ENCODE measurements around the gene FHL2. TPM values are rescaled to one million over a fixed set of nuclear protein-coding genes. Genes with fewer than 3 reads are reported as not detected.

Gene FHL2
- total RNA-seq, 8 experiments from 2014 or later, result 2.4 to 87.6 (median 23.4) TPM

GRCh38 chr2:105416156-105416555 lies 17.3 kb upstream of the FHL2 start:
- Histone ChIP-seq H3K4me1 (replicated peaks in 1 of 2) (no peaks in the 10 kb centered on the region), H3K4me3 (no peak overlapping the region), H3K27ac (no peak overlapping the region)
- in situ Hi-C loops (cut with MboI; ENCODE audit: low pct_unique_long_range_greater_than_20kb in 2 of 9, low sequenced_read_pairs in 9 of 9, unreplicated experiment in 9 of 9), result no loop called here
- WGBS, 10 experiments, result 8 to 91% (median 80%) methylated on average over 1 to 3 of the region's 3 CpGs; no CpG with 5 or more reads in 1 of the 10 experiments
- ATAC-seq (replicated peaks in 6 of 8), result no peak

GRCh38 chr2:105415007-105415406 lies 16.2 kb upstream of the FHL2 start:
- no peak overlapping the region for H3K4me3 ChIP-seq
- ATAC-seq (replicated peaks in 6 of 8), result no peak
- in situ Hi-C loops (cut with MboI; ENCODE audit: low pct_unique_long_range_greater_than_20kb in 2 of 9, low sequenced_read_pairs in 9 of 9, unreplicated experiment in 9 of 9), result no loop called here
- no peak overlapping the region for H3K27ac ChIP-seq
- WGBS, 10 experiments, result 70 to 100% (median 91%) methylated on average over 1 to 4 of the region's 4 CpGs
- H3K4me1 ChIP-seq (replicated peaks in 1 of 2), result no peaks in the 10 kb centered on the region

- no peak for ATAC-seq (replicated peaks in 6 of 8)
- in situ Hi-C loops (cut with MboI; ENCODE audit: low pct_unique_long_range_greater_than_20kb in 2 of 9, low sequenced_read_pairs in 9 of 9, unreplicated experiment in 9 of 9), result no loop called here
- Histone ChIP-seq H3K27ac (no peak overlapping the region), H3K4me3 (no peak overlapping the region), H3K4me1 (replicated peaks in 1 of 2) (no peaks in the 10 kb centered on the region)
- WGBS, 10 experiments, result 69 to 100% (median 89%) methylated on average over 1 to 5 of the region's 5 CpGs; no CpG with 5 or more reads in 3 of the 10 experiments
Observed at GRCh38 chr2:105413206-105413605, 14.4 kb upstream of the FHL2 start.

- Histone ChIP-seq H3K4me1 (replicated peaks in 1 of 2) (no peaks in the 10 kb centered on the region), H3K4me3 (no peak overlapping the region), H3K27ac (no peak overlapping the region)
- 65 to 100% (median 77%) methylated on average over 1 to 9 of the region's 11 CpGs for WGBS, 10 experiments
- in situ Hi-C loops (cut with MboI; ENCODE audit: low pct_unique_long_range_greater_than_20kb in 2 of 9, low sequenced_read_pairs in 9 of 9, unreplicated experiment in 9 of 9), result no loop called here
- ATAC-seq (replicated peaks in 6 of 8), result no peak
Observed at GRCh38 chr2:105412584-105412983, 13.7 kb upstream of the FHL2 start.

- WGBS, 10 experiments, result 73 to 100% (median 90%) methylated on average over 1 to 6 of the region's 6 CpGs; no CpG with 5 or more reads in 1 of the 10 experiments
- no peak for ATAC-seq (replicated peaks in 6 of 8)
- Histone ChIP-seq H3K27ac (no peak overlapping the region), H3K4me1 (replicated peaks in 1 of 2) (no peaks in the 10 kb centered on the region), H3K4me3 (no peak overlapping the region)
- in situ Hi-C loops (cut with MboI; ENCODE audit: low pct_unique_long_range_greater_than_20kb in 2 of 9, low sequenced_read_pairs in 9 of 9, unreplicated experiment in 9 of 9), result no loop called here
Observed at GRCh38 chr2:105411720-105412407, 13.0 kb upstream of the FHL2 start.

GRCh38 chr2:105410554-105410953 lies 11.7 kb upstream of the FHL2 start:
- ATAC-seq (replicated peaks in 6 of 8), result no peak

GRCh38 chr2:105409717-105410116 lies 10.9 kb upstream of the FHL2 start:
- no peak for ATAC-seq (replicated peaks in 6 of 8)
- H3K4me1 ChIP-seq (replicated peaks in 1 of 2), result no peaks in the 10 kb centered on the region
- in situ Hi-C loops (cut with MboI; ENCODE audit: low pct_unique_long_range_greater_than_20kb in 2 of 9, low sequenced_read_pairs in 9 of 9, unreplicated experiment in 9 of 9), result no loop called here
- no peak overlapping the region for H3K4me3 ChIP-seq
- 13 to 93% (median 53%) methylated on average over 1 to 6 of the region's 6 CpGs; no CpG with 5 or more reads in 4 of the 10 experiments for WGBS, 10 experiments
- no peak overlapping the region for H3K27ac ChIP-seq

More at GRCh38 chr2:105410554-105410953, 11.7 kb upstream of the FHL2 start:
- H3K4me3 ChIP-seq, result no peak overlapping the region
- H3K4me1 ChIP-seq (replicated peaks in 1 of 2), result no peaks in the 10 kb centered on the region
- in situ Hi-C loops (cut with MboI; ENCODE audit: low pct_unique_long_range_greater_than_20kb in 2 of 9, low sequenced_read_pairs in 9 of 9, unreplicated experiment in 9 of 9), result no loop called here
- no peak overlapping the region for H3K27ac ChIP-seq
- 40 to 100% (median 91%) methylated on average over 1 to 4 of the region's 4 CpGs; no CpG with 5 or more reads in 4 of the 10 experiments for WGBS, 10 experiments

GRCh38 chr2:105407946-105408743 lies 9.3 kb upstream of the FHL2 start:
- no peak for ATAC-seq (replicated peaks in 6 of 8)
- in situ Hi-C loops (cut with MboI; ENCODE audit: low pct_unique_long_range_greater_than_20kb in 2 of 9, low sequenced_read_pairs in 9 of 9, unreplicated experiment in 9 of 9), result no loop called here
- H3K4me3 ChIP-seq, result no peak overlapping the region
- no peak overlapping the region for H3K27ac ChIP-seq
- H3K4me1 ChIP-seq (replicated peaks in 1 of 2), result no peaks in the 10 kb centered on the region
- 71 to 100% (median 83%) methylated on average over 1 to 6 of the region's 7 CpGs; no CpG with 5 or more reads in 1 of the 10 experiments for WGBS, 10 experiments

GRCh38 chr2:105406221-105406620 lies 7.4 kb upstream of the FHL2 start:
- WGBS, 10 experiments, result 0 to 87% (median 67%) methylated on average over 1 to 5 of the region's 5 CpGs
- no peak overlapping the region for H3K4me3 ChIP-seq
- in situ Hi-C loops (cut with MboI; ENCODE audit: low pct_unique_long_range_greater_than_20kb in 2 of 9, low sequenced_read_pairs in 9 of 9, unreplicated experiment in 9 of 9), result no loop called here
- no peaks in the 10 kb centered on the region for H3K4me1 ChIP-seq (replicated peaks in 1 of 2)
- ATAC-seq (replicated peaks in 6 of 8), result peak in 1 of 8 experiments; percentile 24
- H3K27ac ChIP-seq, result no peak overlapping the region

GRCh38 chr2:105405291-105405690 lies 6.4 kb upstream of the FHL2 start:
- ATAC-seq (replicated peaks in 6 of 8), result no peak

GRCh38 chr2:105404736-105405135 lies 5.9 kb upstream of the FHL2 start:
- ATAC-seq (replicated peaks in 6 of 8), result no peak

More at GRCh38 chr2:105405291-105405690, 6.4 kb upstream of the FHL2 start:
- 48 to 100% (median 64%) methylated on average over 1 to 4 of the region's 4 CpGs; no CpG with 5 or more reads in 2 of the 10 experiments for WGBS, 10 experiments
- Histone ChIP-seq H3K4me1 (replicated peaks in 1 of 2) (no peaks in the 10 kb centered on the region), H3K27ac (no peak overlapping the region), H3K4me3 (no peak overlapping the region)
- in situ Hi-C loops (cut with MboI; ENCODE audit: low pct_unique_long_range_greater_than_20kb in 2 of 9, low sequenced_read_pairs in 9 of 9, unreplicated experiment in 9 of 9), result no loop called here

GRCh38 chr2:105403783-105404698 lies 5.2 kb upstream of the FHL2 start:
- Histone ChIP-seq H3K27ac (no peak overlapping the region), H3K4me3 (no peak overlapping the region), H3K4me1 (replicated peaks in 1 of 2) (no peaks in the 10 kb centered on the region)
- in situ Hi-C loops (cut with MboI; ENCODE audit: low pct_unique_long_range_greater_than_20kb in 2 of 9, low sequenced_read_pairs in 9 of 9, unreplicated experiment in 9 of 9), result no loop called here
- WGBS, 10 experiments, result 0 to 88% (median 58%) methylated on average over 1 to 8 of the region's 14 CpGs; no CpG with 5 or more reads in 2 of the 10 experiments
- peak in 3 of 8 experiments; percentile 50 to 55 (median 52) for ATAC-seq (replicated peaks in 6 of 8)

More at GRCh38 chr2:105404736-105405135, 5.9 kb upstream of the FHL2 start:
- Histone ChIP-seq H3K27ac (no peak overlapping the region), H3K4me3 (no peak overlapping the region), H3K4me1 (replicated peaks in 1 of 2) (no peaks in the 10 kb centered on the region)
- WGBS, 10 experiments, result 20 to 96% (median 80%) methylated on average over 1 to 3 of the region's 3 CpGs; no CpG with 5 or more reads in 3 of the 10 experiments
- in situ Hi-C loops (cut with MboI; ENCODE audit: low pct_unique_long_range_greater_than_20kb in 2 of 9, low sequenced_read_pairs in 9 of 9, unreplicated experiment in 9 of 9), result no loop called here
